NK-92 (cell line): ENCODE results near the gene RNF213.

Source experiments
- DNase-seq: peaks from one replicate; lab custom pipeline; 2025; ENCODE audit not compliant: unreplicated experiment; lab: John Stamatoyannopoulos, UW

Gene RNF213

GRCh38 chr17:80365001-80365965, 104.6 kb downstream of the RNF213 start:
- no peak for DNase-seq

- no peak for DNase-seq
Measured at GRCh38 chr17:80365983-80366382, 105.3 kb downstream of the RNF213 start.

- no peak for DNase-seq
Measured at GRCh38 chr17:80367503-80367902, 106.9 kb downstream of the RNF213 start.

- DNase-seq: no peak
Measured at GRCh38 chr17:80371196-80371595, 110.5 kb downstream of the RNF213 start.

GRCh38 chr17:80372456-80372855, 111.8 kb downstream of the RNF213 start:
- no peak for DNase-seq

GRCh38 chr17:80372922-80373570, 112.4 kb downstream of the RNF213 start:
- no peak for DNase-seq

GRCh38 chr17:80374039-80374731, 113.5 kb downstream of the RNF213 start:
- no peak for DNase-seq

- no peak for DNase-seq
Measured at GRCh38 chr17:80374732-80375585, 114.3 kb downstream of the RNF213 start.

- DNase-seq: no peak
Measured at GRCh38 chr17:80376531-80376930, 115.9 kb downstream of the RNF213 start.

GRCh38 chr17:80377798-80378197, 117.1 kb downstream of the RNF213 start:
- DNase-seq: no peak

GRCh38 chr17:80379348-80379747, 118.7 kb downstream of the RNF213 start:
- no peak for DNase-seq

GRCh38 chr17:80380068-80380467, 119.4 kb downstream of the RNF213 start:
- DNase-seq: no peak

- DNase-seq: no peak
Measured at GRCh38 chr17:80380555-80381002, 119.9 kb downstream of the RNF213 start.

- no peak for DNase-seq
Measured at GRCh38 chr17:80381416-80381923, 120.8 kb downstream of the RNF213 start.

- no peak for DNase-seq
Measured at GRCh38 chr17:80382446-80382845, 121.8 kb downstream of the RNF213 start.

- DNase-seq: no peak
Measured at GRCh38 chr17:80382956-80383355, 122.3 kb downstream of the RNF213 start.

GRCh38 chr17:80384078-80384960, 123.7 kb downstream of the RNF213 start:
- DNase-seq: no peak

- DNase-seq: no peak
Measured at GRCh38 chr17:80385046-80385445, 124.4 kb downstream of the RNF213 start.

- DNase-seq: no peak
Measured at GRCh38 chr17:80386341-80386740, 125.7 kb downstream of the RNF213 start.
